ENCODE measurements around the gene SECISBP2. TPM values are rescaled to one million over a fixed set of nuclear protein-coding genes. Genes with fewer than 3 reads are reported as not detected.

The SECISBP2 gene
- polyA plus RNA-seq, 1 of the 3 experiments (the other 2 are of a cell fraction), result 21.2 TPM

GRCh38 chr9:89361816-89362646 lies 43.7 kb downstream of the SECISBP2 start:
- POLR2A ChIA-PET, result no interaction called here
- Histone ChIP-seq H4K20me1 (ENCODE audit: insufficient read depth) (no peaks in the 10 kb centered on the region), H3K27me3 (ENCODE audit: insufficient read depth) (no peaks in the 10 kb centered on the region), H3K9me2 (no peaks in the 10 kb centered on the region), H3K4me1 (ENCODE audit: control insufficient read depth in 1 of 2, insufficient read depth in 2 of 2, low read depth in 1 of 2, low read length in 1 of 2) (peaks cover 0 to 42% of the 10 kb centered on the region in 2 experiments; a peak in 2 of 4 replicates), H3K36me3 (replicated peaks in 1 of 2; ENCODE audit: control insufficient read depth in 1 of 2, insufficient read depth in 2 of 2, low read length in 1 of 2) (peaks cover 13 to 54% of the 10 kb centered on the region in 2 experiments), H2AFZ (ENCODE audit: low read depth) (no peak overlapping the region), H3K27ac (ENCODE audit: low read depth in 2 of 2, low read length in 1 of 2) (no peak overlapping the region; a peak in 1 of 4 replicates), H3K79me2 (ENCODE audit: insufficient read depth) (no peaks in the 10 kb centered on the region), H3F3A (replicated peaks; ENCODE audit: insufficient read depth) (no peaks in the 10 kb centered on the region), H3K4me3 (ENCODE audit: low read depth in 2 of 2, low read length in 1 of 2) (no peak overlapping the region), H3K4me2 (no peak overlapping the region), H3K9me3 (no peaks in the 10 kb centered on the region), H3K9ac (no peak overlapping the region)
- 92% methylated on average over 5 of the region's 9 CpGs for WGBS (ENCODE audit: low lambda C conversion rate)
- TF ChIP-seq USF2 (IDR thresholded peaks at IDR 0.05; ENCODE audit: borderline replicate concordance, low read depth, low read length) (no peak), MXI1 (IDR thresholded peaks at IDR 0.05; ENCODE audit: low read depth, low read length) (no peak), TAF1 (IDR thresholded peaks at IDR 0.05; ENCODE audit: borderline replicate concordance, low read depth, low read length) (no peak), PBX3 (IDR thresholded peaks at IDR 0.05) (no peak), ZBTB33 (IDR thresholded peaks at IDR 0.05; ENCODE audit: borderline replicate concordance, low read depth) (no peak), SMC3 (IDR thresholded peaks at IDR 0.05; ENCODE audit: low read depth, low read length) (no peak), REST (IDR thresholded peaks at IDR 0.05; ENCODE audit: low read depth, low read length) (no peak)
- CTCF ChIA-PET, result no interaction called here
- DNase-seq, result no peak
